Measurements from ENCODE around the gene REELD1. TPM values are rescaled to one million over a fixed set of nuclear protein-coding genes. Genes with fewer than 3 reads are reported as not detected.

The REELD1 gene
- total RNA-seq, 1 experiment from 2014 or later = not detected

- H3K27ac ChIP-seq (ENCODE audit: low read length) = no peak overlapping the region
- no peak overlapping the region for H3K4me2 ChIP-seq (ENCODE audit: low read depth, low read length, poor library complexity, severe bottlenecking)
- H3K79me2 ChIP-seq (ENCODE audit: low read length) = no peaks in the 10 kb centered on the region
- no peaks in the 10 kb centered on the region for H3K9me3 ChIP-seq (ENCODE audit: low read length)
- no peak overlapping the region for H3K4me3 ChIP-seq (ENCODE audit: low read length)
- no peaks in the 10 kb centered on the region for H3K27me3 ChIP-seq (ENCODE audit: low read length)
- no peaks in the 10 kb centered on the region for H3K9me2 ChIP-seq (replicated peaks; ENCODE audit: insufficient read depth, low read length)
- H3K9ac ChIP-seq (ENCODE audit: low read length) = no peak overlapping the region
- H3K36me3 ChIP-seq (ENCODE audit: insufficient read depth, low read length) = no peaks in the 10 kb centered on the region
- H2AFZ ChIP-seq (ENCODE audit: low read length) = no peak overlapping the region
- DNase-seq = no peak
- H3K4me1 ChIP-seq (ENCODE audit: low read length) = no peaks in the 10 kb centered on the region
- H4K20me1 ChIP-seq (ENCODE audit: insufficient read depth, low read depth, low read length) = no peaks in the 10 kb centered on the region
These were observed 59.0 kb downstream of the REELD1 start for GRCh38 chr4:146273204-146273901.

- Histone ChIP-seq H3K4me2 (ENCODE audit: low read depth, low read length, poor library complexity, severe bottlenecking) (no peak overlapping the region), H3K4me3 (ENCODE audit: low read length) (no peak overlapping the region), H3K9me2 (replicated peaks; ENCODE audit: insufficient read depth, low read length) (no peaks in the 10 kb centered on the region), H3K27ac (ENCODE audit: low read length) (no peak overlapping the region), H3K9ac (ENCODE audit: low read length) (no peak overlapping the region), H3K36me3 (ENCODE audit: insufficient read depth, low read length) (no peaks in the 10 kb centered on the region), H3K4me1 (ENCODE audit: low read length) (no peaks in the 10 kb centered on the region), H3K27me3 (ENCODE audit: low read length) (no peaks in the 10 kb centered on the region), H3K9me3 (ENCODE audit: low read length) (no peaks in the 10 kb centered on the region), H3K79me2 (ENCODE audit: low read length) (no peaks in the 10 kb centered on the region), H4K20me1 (ENCODE audit: insufficient read depth, low read depth, low read length) (no peaks in the 10 kb centered on the region), H2AFZ (ENCODE audit: low read length) (no peak overlapping the region)
- DNase-seq = no peak
These were observed 60.4 kb downstream of the REELD1 start for GRCh38 chr4:146274774-146275173.

- Histone ChIP-seq H3K4me2 (ENCODE audit: low read depth, low read length, poor library complexity, severe bottlenecking) (no peak overlapping the region), H3K4me3 (ENCODE audit: low read length) (no peak overlapping the region), H2AFZ (ENCODE audit: low read length) (no peak overlapping the region), H3K27ac (ENCODE audit: low read length) (no peak overlapping the region), H3K9ac (ENCODE audit: low read length) (no peak overlapping the region), H3K79me2 (ENCODE audit: low read length) (no peaks in the 10 kb centered on the region), H3K9me3 (ENCODE audit: low read length) (no peaks in the 10 kb centered on the region), H3K9me2 (replicated peaks; ENCODE audit: insufficient read depth, low read length) (no peaks in the 10 kb centered on the region), H3K27me3 (ENCODE audit: low read length) (no peaks in the 10 kb centered on the region), H3K4me1 (ENCODE audit: low read length) (no peaks in the 10 kb centered on the region), H4K20me1 (ENCODE audit: insufficient read depth, low read depth, low read length) (no peaks in the 10 kb centered on the region), H3K36me3 (ENCODE audit: insufficient read depth, low read length) (no peaks in the 10 kb centered on the region)
- DNase-seq = no peak
These were observed 61.0 kb downstream of the REELD1 start for GRCh38 chr4:146275370-146275769.

- no peaks in the 10 kb centered on the region for H4K20me1 ChIP-seq (ENCODE audit: insufficient read depth, low read depth, low read length)
- no peak overlapping the region for H2AFZ ChIP-seq (ENCODE audit: low read length)
- H3K27ac ChIP-seq (ENCODE audit: low read length) = no peak overlapping the region
- no peaks in the 10 kb centered on the region for H3K4me1 ChIP-seq (ENCODE audit: low read length)
- DNase-seq = no peak
- no peaks in the 10 kb centered on the region for H3K9me2 ChIP-seq (replicated peaks; ENCODE audit: insufficient read depth, low read length)
- H3K4me2 ChIP-seq (ENCODE audit: low read depth, low read length, poor library complexity, severe bottlenecking) = no peak overlapping the region
- no peak overlapping the region for H3K9ac ChIP-seq (ENCODE audit: low read length)
- H3K79me2 ChIP-seq (ENCODE audit: low read length) = no peaks in the 10 kb centered on the region
- H3K9me3 ChIP-seq (ENCODE audit: low read length) = no peaks in the 10 kb centered on the region
- H3K27me3 ChIP-seq (ENCODE audit: low read length) = no peaks in the 10 kb centered on the region
- H3K4me3 ChIP-seq (ENCODE audit: low read length) = no peak overlapping the region
- H3K36me3 ChIP-seq (ENCODE audit: insufficient read depth, low read length) = no peaks in the 10 kb centered on the region
These were observed 64.6 kb downstream of the REELD1 start for GRCh38 chr4:146278986-146279385.

Other genes starting within 250 kb of the REELD1 start
- 238 and 321 TPM in 2 replicates for gene LSM6, start 38.8 kb upstream of the REELD1 start, total RNA-seq (2014; rRNA removed; shearing (Covaris generic); ENCODE audit: low replicate concordance)

Data from Karpas-422 (cell line).